NCI-H460 (cell line): Measurements from ENCODE around the gene TCEAL4. TPM values are rescaled to one million over a fixed set of nuclear protein-coding genes. Genes with fewer than 3 reads are reported as not detected.
"Not testable (repeated sequence)": the region's sequence is repeated elsewhere in the genome, so short reads cannot be mapped to it uniquely, and the experiment has no call there.

Experiments
- DNase-seq: peaks from one replicate; pipeline ENCODE4 v3.0.0-alpha.2; 2016; ENCODE audit warnings: low read depth; ENCODE audit errors: extremely low read depth
- total RNA-seq: library from RNA; depleted of rRNA; stranded (reverse); fragments of >200 nt; shearing (Covaris generic); gene quantifications from 2 replicates; pipeline ENCODE4 v1.2.3, GENCODE V29; 2014

The TCEAL4 gene
- total RNA-seq, 1 experiment from 2014 or later: 104 TPM

DNA sequence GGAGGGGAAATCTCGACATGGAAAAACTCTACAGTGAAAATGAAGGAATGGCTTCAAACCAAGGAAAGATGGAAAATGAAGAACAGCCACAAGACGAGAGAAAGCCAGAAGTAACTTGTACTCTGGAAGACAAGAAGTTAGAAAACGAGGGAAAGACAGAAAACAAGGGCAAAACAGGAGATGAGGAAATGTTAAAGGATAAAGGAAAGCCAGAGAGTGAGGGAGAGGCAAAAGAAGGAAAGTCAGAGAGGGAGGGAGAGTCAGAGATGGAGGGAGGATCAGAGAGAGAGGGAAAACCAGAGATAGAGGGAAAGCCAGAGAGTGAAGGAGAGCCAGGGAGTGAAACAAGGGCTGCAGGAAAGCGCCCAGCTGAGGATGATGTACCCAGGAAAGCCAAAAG, 1.3 kb downstream of the TCEAL4 start:
- DNase-seq: no peak

DNA sequence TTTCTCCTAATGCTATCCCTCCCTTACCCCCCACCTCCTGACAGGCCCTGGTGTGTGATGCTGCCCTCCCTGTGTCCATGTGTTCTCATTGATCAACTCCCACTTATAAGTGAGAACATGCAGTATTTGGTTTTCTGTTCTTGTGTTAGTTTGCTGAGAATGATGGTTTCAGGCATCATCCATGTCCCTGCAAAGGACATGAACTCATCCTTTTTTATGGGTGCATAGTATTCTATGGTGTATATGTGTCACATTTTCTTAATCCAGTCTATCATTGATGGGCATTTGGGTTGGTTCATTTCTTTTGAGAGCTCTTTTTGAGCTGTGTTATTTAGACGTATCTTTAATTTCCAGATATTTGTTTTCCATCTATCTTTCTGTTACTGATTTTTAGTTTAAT, 7.0 kb downstream of the TCEAL4 start:
- not testable (repeated sequence) for DNase-seq

- not testable (repeated sequence) for DNase-seq
Measured at GRCh38 chrX:103595202-103595601, 9.9 kb downstream of the TCEAL4 start.

DNA sequence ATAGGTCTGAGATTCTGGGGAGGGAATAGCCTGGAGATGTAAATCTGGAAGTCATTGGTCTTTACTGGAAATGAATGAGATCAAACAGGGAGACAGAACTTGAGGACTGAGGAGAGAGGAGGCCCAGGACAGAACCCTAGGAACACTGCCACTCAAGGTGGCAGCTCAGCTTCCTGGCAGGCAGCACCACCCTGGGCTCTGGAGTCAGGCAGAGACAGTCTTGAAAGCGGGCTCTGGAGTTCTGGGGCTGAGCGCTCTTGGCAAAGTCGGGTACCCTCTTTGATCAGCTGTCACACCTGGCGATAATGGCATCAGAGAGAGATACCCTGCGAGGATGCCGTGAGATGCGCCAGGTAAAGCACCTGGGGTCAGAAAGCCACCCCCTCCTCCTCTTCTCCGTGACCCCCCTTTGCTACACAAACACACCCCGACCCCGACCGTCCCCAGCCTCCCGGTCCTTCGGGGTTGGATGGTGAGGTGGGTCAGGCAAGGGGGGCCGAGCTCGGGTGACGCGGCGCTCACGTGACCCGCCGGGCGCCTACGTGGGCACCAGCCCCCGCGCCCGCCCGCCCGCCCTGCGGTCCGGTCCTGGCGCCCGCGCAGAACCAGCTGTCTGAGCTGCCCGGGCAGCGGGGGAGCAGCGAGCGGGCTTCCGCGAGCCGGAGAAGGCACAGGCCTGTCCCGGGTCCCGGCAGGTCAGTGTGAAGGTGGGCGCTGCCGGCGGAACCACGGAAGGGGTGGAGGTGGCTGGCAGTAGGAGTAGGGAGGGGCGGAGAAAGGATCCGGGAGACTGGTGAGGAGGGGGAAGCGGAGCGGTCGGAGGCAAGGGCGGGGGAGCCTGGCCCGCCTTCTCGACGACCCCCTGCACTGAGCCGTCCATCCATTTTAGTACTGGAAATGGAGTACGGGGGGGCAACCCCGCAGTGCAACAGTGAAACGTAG, 22.3 kb downstream of the TCEAL4 start, which contains the start of gene TCEAL3:
TSS of gene TCEAL3 (plus strand) at position 600 of the 942 bp plus-strand sequence. CDS start 1,102 bp downstream, outside the sequence.
- no peak for DNase-seq

GRCh38 chrX:103608306-103608963, 23.1 kb downstream of the TCEAL4 start:
- no peak for DNase-seq

DNA sequence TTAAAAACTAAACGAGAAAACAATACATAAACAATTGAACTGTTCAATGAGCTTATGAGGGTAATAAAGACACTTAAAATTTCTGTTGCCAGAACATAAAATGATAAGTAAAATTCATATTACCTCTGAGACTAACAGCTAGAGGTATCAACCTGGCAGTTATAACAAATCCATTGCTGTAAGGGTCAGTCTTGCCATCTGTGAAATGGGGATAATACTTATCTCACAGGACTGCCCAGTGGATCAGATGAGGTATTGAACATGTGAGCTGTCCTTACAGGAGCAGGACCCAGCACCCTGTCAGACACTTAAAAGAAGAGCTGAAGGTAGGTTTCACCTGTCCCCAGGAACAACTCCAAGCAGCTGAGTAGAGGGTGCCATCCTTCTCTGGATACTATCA, 25.0 kb downstream of the TCEAL4 start:
- DNase-seq: no peak

DNA sequence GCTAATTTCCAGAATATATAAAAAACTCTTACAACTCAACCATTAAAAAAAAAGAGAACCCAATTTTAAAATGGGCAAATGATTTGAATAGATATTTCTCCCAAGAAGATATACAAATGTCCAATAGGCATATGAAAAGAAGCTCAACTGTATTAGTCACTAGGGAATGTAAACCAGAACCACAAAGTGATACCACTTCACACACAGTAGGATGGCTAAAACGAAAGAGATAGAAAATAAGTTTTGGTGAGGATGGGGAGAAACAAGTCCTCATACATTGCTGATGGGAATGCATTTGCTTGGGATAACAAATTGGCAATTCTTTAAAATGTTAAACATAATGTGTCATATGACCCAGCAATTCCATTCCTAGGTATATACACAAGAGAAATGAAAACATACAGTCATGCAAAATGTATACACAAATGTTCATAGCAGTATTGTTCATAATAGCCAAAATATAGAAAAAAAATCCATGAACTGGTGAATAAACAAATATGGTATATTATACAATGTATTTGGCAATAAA, 28.1 kb downstream of the TCEAL4 start:
- no peak for DNase-seq

GRCh38 chrX:103614999-103615398, 29.7 kb downstream of the TCEAL4 start:
- no peak for DNase-seq

DNA sequence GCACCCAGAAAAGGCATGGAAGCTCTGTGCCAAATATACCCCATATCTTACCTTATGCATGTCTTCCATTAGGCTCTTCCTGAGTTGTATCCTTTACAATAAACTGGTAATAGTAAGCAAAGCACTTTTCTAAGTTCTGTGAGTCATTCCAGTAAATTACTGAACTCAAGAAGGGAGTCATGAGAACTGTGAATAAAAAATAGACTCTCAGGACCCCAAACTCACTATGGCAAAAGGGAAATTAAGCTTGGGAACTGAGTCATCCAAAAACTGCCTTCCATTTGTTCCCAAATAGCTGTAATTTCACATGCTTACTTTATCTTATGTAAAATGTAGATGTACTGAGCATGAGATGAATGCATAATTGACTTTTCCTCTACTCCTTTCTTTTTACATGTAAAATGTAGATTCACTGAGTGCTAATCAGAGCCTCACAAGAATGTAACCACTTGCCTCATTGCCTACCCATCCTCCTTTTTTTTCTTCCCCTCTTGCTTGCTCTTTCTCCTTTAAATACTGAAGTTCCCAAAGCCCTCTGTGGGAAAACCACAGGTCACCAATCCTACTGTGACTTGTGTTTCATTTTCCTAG, 30.6 kb downstream of the TCEAL4 start:
- no peak for DNase-seq

- DNase-seq: no peak
Measured at GRCh38 chrX:103616676-103617186, 31.4 kb downstream of the TCEAL4 start.

DNA sequence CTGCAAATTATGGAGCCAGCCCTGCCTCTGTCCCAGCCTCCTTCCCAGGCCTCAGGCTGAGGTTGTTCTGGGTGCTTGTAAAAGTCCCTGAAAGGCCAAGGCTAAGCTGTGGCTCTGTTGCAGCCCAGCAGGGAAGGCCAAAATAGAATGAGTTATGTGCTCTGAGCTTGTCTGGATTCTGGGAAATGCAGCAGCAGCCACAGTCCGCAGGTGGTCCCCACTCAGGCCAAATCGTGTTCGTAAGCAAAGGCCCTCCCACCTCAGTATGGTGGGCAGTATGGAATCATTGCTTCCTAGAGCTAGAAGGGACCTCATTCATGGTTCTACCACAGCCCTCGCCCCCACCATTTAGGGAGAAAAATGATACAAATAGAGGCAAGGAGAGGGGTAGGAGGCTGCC, 38.8 kb downstream of the TCEAL4 start:
- no peak for DNase-seq

DNA sequence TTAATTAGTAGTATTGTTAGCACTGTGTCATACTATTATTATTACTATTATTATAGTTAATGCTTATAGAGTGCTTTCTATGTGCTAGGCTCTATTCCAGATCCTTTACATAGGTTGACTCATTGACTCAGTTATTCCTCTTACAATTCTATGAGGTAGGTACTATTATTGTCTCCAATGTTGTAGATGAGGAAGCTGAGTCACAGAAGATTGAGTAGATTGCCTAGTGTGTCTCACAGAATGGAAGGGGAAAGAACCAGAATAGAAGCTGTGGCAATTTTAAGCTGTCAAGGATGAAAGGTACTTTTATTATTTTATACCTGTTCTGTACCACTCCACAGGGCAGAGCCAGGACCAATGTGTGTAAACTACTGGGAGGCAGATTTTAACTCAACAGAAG, 41.5 kb downstream of the TCEAL4 start:
- no peak for DNase-seq

- no peak for DNase-seq
Measured at GRCh38 chrX:103628386-103629317, 43.3 kb downstream of the TCEAL4 start, which contains the start of gene TCEAL1. Gene TCEAL1 (plus strand): TSS chrX:103628975. CDS start chrX:103629917, 942 bp downstream.

- peak; percentile 61 for DNase-seq
Measured at GRCh38 chrX:103629318-103630170, 44.2 kb downstream of the TCEAL4 start.

DNA sequence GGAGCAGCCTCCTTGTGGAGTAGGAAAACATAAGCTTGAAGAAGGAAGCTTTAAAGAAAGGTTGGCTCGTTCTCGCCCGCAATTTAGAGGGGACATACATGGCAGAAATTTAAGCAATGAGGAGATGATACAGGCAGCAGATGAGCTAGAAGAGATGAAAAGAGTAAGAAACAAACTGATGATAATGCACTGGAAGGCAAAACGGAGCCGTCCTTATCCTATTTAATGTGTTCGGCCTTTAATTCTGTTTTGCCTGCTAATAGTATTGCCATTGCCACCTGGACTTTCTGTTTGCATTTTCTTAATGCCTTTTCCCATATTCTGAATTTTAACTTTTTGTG, 44.8 kb downstream of the TCEAL4 start:
- DNase-seq: no peak

DNA sequence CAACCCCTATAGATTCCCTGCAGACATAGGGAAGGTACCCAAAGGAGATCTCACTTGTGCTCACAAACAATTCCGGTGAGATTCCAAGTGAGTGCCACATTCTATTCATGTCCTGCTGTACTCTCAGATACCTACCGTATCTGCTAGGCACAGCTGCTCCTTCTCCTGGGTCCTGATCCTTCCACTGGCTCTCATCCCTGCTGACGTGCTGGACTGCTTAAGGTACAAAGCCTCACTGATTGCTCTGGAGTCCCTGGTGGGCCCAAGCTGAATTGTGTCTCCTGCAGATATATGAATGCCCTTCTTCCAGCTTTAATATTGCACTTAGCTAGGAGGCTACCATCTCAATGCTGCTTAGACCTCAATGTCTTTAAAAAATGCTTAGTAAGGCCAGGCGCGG, 45.8 kb downstream of the TCEAL4 start:
- no peak for DNase-seq

- DNase-seq: no peak
Measured at GRCh38 chrX:103635436-103635835, 50.1 kb downstream of the TCEAL4 start.
